Large intestine (tissue), 3 donors: ENCODE measurements around the gene BABAM2. TPM values are rescaled to one million over a fixed set of nuclear protein-coding genes. Genes with fewer than 3 reads are reported as not detected.

Source experiments
- DNase-seq, 2 donors: peaks; one replicate each; pipeline versions ENCODE4 v3.0.0 to v3.0.0-alpha.2; 2013
- H3K27ac ChIP-seq: one replicate; pipeline ENCODE4 v1.5.1; 2013; ENCODE audit warnings: low read length
- H3K27me3 ChIP-seq: 2 replicates; pipeline ENCODE4 v1.6.1; 2013; ENCODE audit warnings: low read length; ENCODE audit not compliant: control insufficient read depth, insufficient read depth
- H3K36me3 ChIP-seq: 2 replicates; pipeline ENCODE4 v1.6.1; 2013; ENCODE audit warnings: low read length; ENCODE audit not compliant: control insufficient read depth, insufficient read depth
- H3K4me1 ChIP-seq: one replicate; pipeline ENCODE4 v1.6.1; 2013; ENCODE audit warnings: low read length; ENCODE audit not compliant: control insufficient read depth, insufficient read depth
- H3K4me3 ChIP-seq: one replicate; pipeline ENCODE4 v1.5.1; 2013; ENCODE audit warnings: low read length
- H3K9me3 ChIP-seq: one replicate; pipeline ENCODE4 v1.6.1; 2013; ENCODE audit warnings: mild to moderate bottlenecking, low read depth, low read length, moderate library complexity; ENCODE audit not compliant: control insufficient read depth
- WGBS: methylation state at CpG from one replicate; pipeline ENCODE4 v1.1.5; 2013; ENCODE audit warnings: low lambda C conversion rate; ENCODE audit not compliant: insufficient coverage; 5-methylcytosine and 5-hydroxymethylcytosine counted together
- polyA plus RNA-seq: library from polyadenylated mRNA; unstranded; fragments of 120-200 nt; gene quantifications from one replicate; pipeline ENCODE4 v1.2.1, GENCODE V29; 2013

Gene BABAM2
- polyA plus RNA-seq, 1 donor: 32.0 TPM

DNA sequence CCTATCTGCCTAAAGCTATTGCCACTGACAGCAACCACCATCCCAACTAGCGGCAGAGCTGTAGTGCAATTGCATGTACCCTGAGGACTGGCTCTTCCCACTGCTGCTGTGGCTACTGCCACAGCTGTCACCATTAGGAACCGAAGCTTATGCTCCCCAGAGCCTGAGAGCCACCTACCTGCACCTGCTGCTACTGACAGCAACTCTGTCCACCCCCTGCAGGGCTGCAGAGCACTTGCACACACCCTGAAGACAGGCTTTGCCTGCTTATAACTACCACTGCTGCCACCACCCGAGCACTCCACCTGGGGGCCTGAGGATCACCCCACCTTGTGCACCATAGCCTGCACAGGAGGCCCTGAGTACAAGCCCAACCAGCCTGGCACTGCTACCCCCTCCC, 284.5 kb downstream of the BABAM2 start:
- Histone ChIP-seq H3K4me1 (peaks cover 20% of the 10 kb centered on the region), H3K27ac (no peak overlapping the region), H3K4me3 (no peak overlapping the region), H3K9me3 (peaks cover 4% of the 10 kb centered on the region), H3K27me3 (no peaks in the 10 kb centered on the region), H3K36me3 (no peaks in the 10 kb centered on the region)
- peak in 1 of 2 donors; percentile 21 for DNase-seq
- WGBS: no CpG with 5 or more reads among the region's 3 CpGs

DNA sequence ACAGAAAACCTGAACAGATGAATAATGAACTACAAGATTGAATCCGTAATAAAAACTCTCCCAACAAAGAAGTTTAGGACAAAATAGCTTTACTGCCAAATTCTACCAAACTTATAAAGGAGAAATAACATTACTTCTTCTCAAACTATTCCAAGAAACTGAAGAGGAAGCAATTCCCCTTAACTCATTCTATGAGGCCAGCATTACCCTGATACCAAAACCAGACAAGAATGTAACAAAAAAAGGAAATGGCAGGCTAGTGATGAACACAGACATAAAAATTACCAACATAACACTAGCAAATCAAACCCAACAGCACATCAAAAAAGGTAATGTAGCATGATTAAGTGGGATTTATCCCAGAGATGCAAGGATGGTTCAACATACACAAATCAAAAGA, 288.4 kb downstream of the BABAM2 start:
- H3K9me3 ChIP-seq: peaks cover 4% of the 10 kb centered on the region
- H3K27me3 ChIP-seq: no peaks in the 10 kb centered on the region
- no peak overlapping the region for H3K27ac ChIP-seq
- no peaks in the 10 kb centered on the region for H3K4me1 ChIP-seq
- no peak for DNase-seq
- no peak overlapping the region for H3K4me3 ChIP-seq
- whole genome bisulfite sequencing: 89% methylated on average over 1 of the region's 1 CpG
- no peaks in the 10 kb centered on the region for H3K36me3 ChIP-seq

DNA sequence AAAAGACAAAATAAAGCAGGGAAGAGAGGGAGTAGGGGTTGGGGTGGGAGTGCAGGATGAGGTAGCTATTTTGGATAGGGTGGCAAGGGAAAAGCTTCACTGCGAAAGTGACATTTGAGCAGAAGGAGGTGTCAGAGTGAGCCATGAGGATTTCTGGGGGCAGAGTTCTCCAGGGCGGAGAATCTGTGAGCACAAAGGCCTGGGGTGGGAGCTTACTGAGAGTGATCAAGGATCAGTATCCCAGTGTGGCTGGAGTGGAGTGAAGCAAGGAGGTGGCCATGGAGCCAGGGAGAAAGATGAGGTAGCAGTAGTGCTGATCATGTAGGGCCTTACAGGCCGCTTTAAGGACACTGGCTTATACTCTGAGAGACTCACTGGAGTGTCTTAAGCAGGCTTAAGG, 291.3 kb downstream of the BABAM2 start:
- Histone ChIP-seq H3K27me3 (no peaks in the 10 kb centered on the region), H3K4me1 (no peaks in the 10 kb centered on the region), H3K4me3 (no peak overlapping the region), H3K36me3 (no peaks in the 10 kb centered on the region), H3K27ac (no peak overlapping the region), H3K9me3 (peaks cover 6% of the 10 kb centered on the region)
- WGBS: 80% methylated on average over 1 of the region's 3 CpGs
- peak; percentile 12 to 52 for DNase-seq

DNA sequence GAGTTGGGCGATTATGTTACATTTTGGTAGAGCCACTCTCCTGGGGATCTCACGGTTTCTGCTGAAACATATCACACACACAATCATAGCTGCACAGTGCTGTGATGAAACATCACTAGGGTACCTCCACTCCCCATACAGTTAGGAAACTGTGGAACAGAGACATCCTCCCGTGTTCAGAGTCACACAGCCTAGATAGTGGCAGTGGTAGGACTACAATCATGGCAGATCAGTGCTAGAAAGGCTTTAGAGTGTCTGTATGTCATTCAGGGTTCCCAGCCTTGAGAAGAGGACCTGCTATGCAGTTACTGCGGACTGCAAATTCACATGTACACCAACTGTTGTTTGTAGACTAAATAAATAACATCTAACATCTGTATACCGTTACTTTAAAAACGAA, 291.8 kb downstream of the BABAM2 start:
- WGBS: no CpG with 5 or more reads among the region's 6 CpGs
- Histone ChIP-seq H3K27ac (no peak overlapping the region), H3K36me3 (no peaks in the 10 kb centered on the region), H3K4me1 (no peaks in the 10 kb centered on the region), H3K9me3 (peaks cover 6% of the 10 kb centered on the region), H3K27me3 (no peaks in the 10 kb centered on the region), H3K4me3 (no peak overlapping the region)
- no peak for DNase-seq

DNA sequence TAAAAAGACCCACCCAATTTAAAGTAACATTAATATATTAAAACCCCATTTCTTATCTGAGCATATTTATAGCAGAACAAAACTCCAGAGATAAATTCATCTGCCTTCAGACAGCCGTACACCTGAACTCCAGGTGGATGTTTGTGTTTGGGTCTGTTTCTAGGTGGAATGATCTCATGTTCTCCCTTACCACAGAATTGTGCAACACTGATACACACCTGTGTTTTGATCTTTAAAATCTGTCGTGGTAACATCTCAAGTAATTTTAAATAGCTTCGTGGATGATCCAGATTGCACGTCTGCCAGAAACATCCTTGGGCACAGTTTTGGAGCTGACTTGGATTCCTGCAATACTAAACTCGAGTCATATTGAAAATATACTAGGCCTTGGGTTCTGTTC, 294.6 kb downstream of the BABAM2 start:
- peaks cover 3% of the 10 kb centered on the region for H3K9me3 ChIP-seq
- no peaks in the 10 kb centered on the region for H3K4me1 ChIP-seq
- 80% methylated on average over 1 of the region's 5 CpGs for WGBS
- H3K27me3 ChIP-seq: no peaks in the 10 kb centered on the region
- H3K27ac ChIP-seq: no peak overlapping the region
- no peak overlapping the region for H3K4me3 ChIP-seq
- H3K36me3 ChIP-seq: no peaks in the 10 kb centered on the region
- no peak for DNase-seq

DNA sequence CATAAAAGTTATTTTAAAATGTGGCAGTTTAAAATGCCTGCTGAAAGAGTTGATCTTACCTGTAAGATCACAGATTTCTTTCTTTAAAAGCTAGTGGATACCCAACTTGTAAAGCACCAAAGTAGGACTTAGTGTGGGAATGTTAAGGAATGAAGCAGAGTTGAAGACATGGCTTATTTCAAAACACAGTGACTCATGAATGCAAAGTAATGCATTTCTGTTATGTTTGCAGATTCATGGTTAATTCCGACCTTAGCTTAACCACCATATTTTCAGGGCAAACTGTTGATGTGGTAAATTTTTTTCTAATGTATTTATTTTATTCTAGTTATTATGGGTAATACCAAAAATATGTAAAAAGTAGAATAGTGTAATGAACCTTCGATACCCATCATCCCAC, 295.4 kb downstream of the BABAM2 start:
- H3K4me1 ChIP-seq: no peaks in the 10 kb centered on the region
- WGBS: no CpG with 5 or more reads among the region's 2 CpGs
- no peak for DNase-seq
- no peaks in the 10 kb centered on the region for H3K27me3 ChIP-seq
- H3K36me3 ChIP-seq: no peaks in the 10 kb centered on the region
- H3K9me3 ChIP-seq: peaks cover 8% of the 10 kb centered on the region
- H3K27ac ChIP-seq: no peak overlapping the region
- no peak overlapping the region for H3K4me3 ChIP-seq

DNA sequence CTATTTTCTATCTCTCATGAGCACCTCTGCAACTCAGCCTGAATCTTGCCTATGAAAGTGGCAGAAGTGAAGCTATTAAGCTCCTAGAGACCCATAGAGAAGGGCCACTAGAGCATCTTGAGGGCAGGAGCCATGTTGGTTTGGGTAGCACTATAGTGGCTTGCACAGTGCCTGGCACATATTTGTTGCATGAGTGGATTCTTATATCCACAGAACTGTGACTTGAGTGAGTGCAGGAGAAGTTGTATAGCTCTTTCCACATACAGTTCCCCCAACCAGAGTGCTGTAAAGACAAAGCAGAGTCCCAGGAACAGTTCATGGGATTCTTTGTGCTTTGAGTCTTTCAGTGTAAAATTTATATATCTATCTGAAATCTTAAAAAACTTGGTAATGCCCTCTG, 296.7 kb downstream of the BABAM2 start:
- DNase-seq: no peak
- H3K4me3 ChIP-seq: no peak overlapping the region

DNA sequence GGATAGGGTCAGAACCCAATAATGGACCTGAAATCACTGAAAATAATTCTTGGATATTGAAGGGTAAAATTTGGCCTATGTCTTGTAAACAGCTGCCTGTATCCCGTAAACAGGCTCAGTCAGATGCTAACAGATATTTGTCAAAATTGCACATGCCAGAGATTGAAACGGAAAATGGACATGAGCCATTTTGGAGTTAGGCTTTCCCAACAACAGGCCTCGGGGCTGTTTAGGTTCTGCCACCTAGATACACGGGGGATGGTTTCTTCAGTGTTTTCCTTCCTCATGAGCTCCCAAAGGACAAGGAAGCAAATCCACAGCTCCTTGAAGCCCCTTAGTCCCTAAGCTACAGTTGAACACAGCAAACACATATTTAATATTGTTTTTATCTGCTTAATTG, 297.9 kb downstream of the BABAM2 start:
- H3K4me1 ChIP-seq: no peaks in the 10 kb centered on the region
- H3K36me3 ChIP-seq: no peaks in the 10 kb centered on the region
- peaks cover 8% of the 10 kb centered on the region for H3K9me3 ChIP-seq
- no peaks in the 10 kb centered on the region for H3K27me3 ChIP-seq
- no peak overlapping the region for H3K4me3 ChIP-seq
- no peak for DNase-seq
- no peak overlapping the region for H3K27ac ChIP-seq
- no CpG with 5 or more reads among the region's 4 CpGs for WGBS

More for the DNA sequence above, 296.7 kb downstream of the BABAM2 start:
- Histone ChIP-seq H3K9me3 (peaks cover 8% of the 10 kb centered on the region), H3K27me3 (no peaks in the 10 kb centered on the region), H3K27ac (no peak overlapping the region), H3K36me3 (no peaks in the 10 kb centered on the region), H3K4me1 (no peaks in the 10 kb centered on the region)

DNA sequence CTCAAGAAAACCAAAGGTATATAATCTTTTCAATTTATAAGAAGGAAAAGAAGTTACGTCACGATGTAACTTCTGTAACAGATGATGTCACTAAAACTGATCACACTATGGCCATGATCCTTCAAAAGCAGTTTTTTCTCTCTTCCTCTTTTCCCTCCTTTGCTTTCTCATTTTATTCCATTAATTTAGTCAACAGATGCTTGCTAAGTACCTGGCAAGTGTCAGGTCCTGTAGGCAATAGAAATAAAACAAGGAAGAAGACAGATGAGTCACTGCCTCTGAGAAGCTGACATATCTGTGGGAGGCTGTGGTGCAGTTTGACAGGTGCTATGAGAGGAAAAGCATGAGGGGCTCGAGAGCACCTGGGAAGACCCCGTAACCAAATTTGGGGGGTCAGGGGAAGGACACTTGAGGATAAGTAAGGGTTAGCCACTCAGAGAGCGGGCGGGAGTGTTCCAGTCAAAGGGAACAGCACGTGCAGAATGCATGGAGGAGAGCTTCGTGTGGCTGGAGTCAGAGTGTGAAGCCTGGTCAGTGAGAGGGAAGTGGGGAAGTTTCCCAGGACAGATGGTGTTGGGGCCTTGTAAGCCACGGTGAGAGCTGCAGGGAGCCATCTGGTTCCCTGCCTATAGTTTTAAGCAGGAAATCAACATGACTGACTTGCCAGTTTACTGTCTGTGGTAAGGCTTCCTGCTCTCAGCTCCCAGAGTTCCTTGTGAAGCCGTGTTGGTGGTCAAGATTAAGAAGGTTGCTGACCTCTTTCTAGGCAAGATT, 303.3 kb downstream of the BABAM2 start:
- DNase-seq: no peak

DNA sequence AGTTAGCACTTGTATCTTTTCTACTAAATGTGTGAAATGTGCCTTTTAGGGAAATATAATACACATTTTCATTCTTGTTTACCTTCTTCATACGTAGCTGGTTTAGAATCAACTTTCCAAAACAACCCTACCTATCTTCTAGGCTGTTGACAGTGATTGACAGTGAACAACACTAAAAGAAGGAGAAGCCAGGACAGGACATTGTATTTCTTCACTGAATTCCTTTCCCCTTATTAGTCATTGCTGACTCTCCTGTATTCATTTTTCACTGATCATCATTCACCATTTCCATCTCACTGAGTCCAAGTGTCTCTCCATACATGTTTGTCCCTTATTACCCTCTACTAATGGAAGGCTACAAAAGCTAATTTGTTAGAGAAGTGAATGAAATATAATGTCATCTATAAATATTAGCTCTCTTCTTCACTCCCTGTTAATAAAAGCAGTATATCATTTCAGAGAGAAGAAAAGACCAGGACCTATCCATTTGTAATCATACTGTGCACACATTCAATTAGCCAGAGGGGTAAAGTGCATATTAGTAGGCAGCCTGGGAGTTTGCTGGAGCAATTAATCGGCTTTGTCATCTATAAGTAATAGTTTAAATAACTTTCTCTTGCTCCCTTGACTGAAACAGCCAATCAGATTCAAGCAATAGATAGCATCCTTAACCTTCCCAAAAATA, 309.6 kb downstream of the BABAM2 start:
- no peak overlapping the region for H3K4me3 ChIP-seq
- H3K27ac ChIP-seq: no peak overlapping the region
- H3K27me3 ChIP-seq: no peaks in the 10 kb centered on the region
- no peaks in the 10 kb centered on the region for H3K36me3 ChIP-seq
- WGBS: 100% methylated on average over 1 of the region's 2 CpGs
- DNase-seq: no peak
- peaks cover 15% of the 10 kb centered on the region for H3K4me1 ChIP-seq
- H3K9me3 ChIP-seq: no peaks in the 10 kb centered on the region

More for the DNA sequence above, 303.3 kb downstream of the BABAM2 start:
- H3K4me3 ChIP-seq: no peak overlapping the region
- no peak overlapping the region for H3K27ac ChIP-seq
- H3K9me3 ChIP-seq: peaks cover 6% of the 10 kb centered on the region
- WGBS: 100% methylated on average over 2 of the region's 10 CpGs
- no peaks in the 10 kb centered on the region for H3K36me3 ChIP-seq
- H3K4me1 ChIP-seq: peaks cover 5% of the 10 kb centered on the region
- no peaks in the 10 kb centered on the region for H3K27me3 ChIP-seq
